ENCODE data around the gene EXOC4. TPM values are rescaled to one million over a fixed set of nuclear protein-coding genes. Genes with fewer than 3 reads are reported as not detected.

The EXOC4 gene
- total RNA-seq, 2 donors from 2014 or later = 62.0 to 146 TPM

- TF ChIP-seq CTCF (IDR thresholded peaks at IDR 0.05) (peak; percentile 48 to 74 (median 69)), POLR2A (IDR thresholded peaks at IDR 0.05) (no peak)
- WGBS, 2 donors = 36 to 43% methylated on average over 4 of the region's 4 CpGs
- Histone ChIP-seq H3K4me1 (peaks cover 20% of the 10 kb centered on the region), H3K27me3 (no peaks in the 10 kb centered on the region), H3K27ac (peak overlapping the region in 1 of 4 donors; percentile 7), H3K9me3 (no peaks in the 10 kb centered on the region), H3K36me3 (replicated peaks in 1 of 2; ENCODE audit: insufficient read depth in 1 of 2, low read depth in 2 of 2) (no peaks in the 10 kb centered on the region), H3K4me3 (no peak overlapping the region)
- ATAC-seq (peak; percentile 42), DNase-seq (peak; percentile 29 to 53 (median 42))
- intact Hi-C loops (cut with DNase I) = no loop called here
Observed at GRCh38 chr7:134016223-134016941, 763.5 kb downstream of the EXOC4 start.

DNA sequence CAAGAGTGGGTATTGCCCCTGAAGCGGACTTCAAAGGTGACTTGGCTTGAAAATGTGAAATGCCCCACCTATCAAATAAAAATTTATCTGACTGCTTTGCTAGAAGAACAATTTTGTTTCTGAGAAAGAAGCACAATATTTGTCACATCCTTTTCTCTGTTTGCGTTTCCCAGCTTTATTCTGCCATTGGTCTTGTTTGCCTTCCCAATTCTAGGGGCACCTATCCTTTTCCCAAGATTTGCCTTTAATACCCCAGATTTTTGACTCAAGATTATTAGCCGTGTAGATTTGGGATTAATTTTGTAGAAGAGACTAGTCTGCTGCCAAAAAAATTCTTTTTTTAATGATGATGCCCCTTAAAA lies 764.0 kb downstream of the EXOC4 start:
- H3K4me3 ChIP-seq = no peak overlapping the region
- ATAC-seq = no peak
- DNase-seq = no peak
- intact Hi-C loops (cut with DNase I) = no loop called here
- no peaks in the 10 kb centered on the region for H3K36me3 ChIP-seq (replicated peaks in 1 of 2; ENCODE audit: insufficient read depth in 1 of 2, low read depth in 2 of 2)
- no peak overlapping the region for H3K27ac ChIP-seq
- TF ChIP-seq CTCF (IDR thresholded peaks at IDR 0.05) = no peak
- TF ChIP-seq POLR2A (IDR thresholded peaks at IDR 0.05) = no peak
- H3K9me3 ChIP-seq = no peaks in the 10 kb centered on the region
- WGBS, 2 donors = 60 to 63% methylated on average over 3 of the region's 3 CpGs
- H3K4me1 ChIP-seq = peaks cover 26% of the 10 kb centered on the region
- no peaks in the 10 kb centered on the region for H3K27me3 ChIP-seq

DNA sequence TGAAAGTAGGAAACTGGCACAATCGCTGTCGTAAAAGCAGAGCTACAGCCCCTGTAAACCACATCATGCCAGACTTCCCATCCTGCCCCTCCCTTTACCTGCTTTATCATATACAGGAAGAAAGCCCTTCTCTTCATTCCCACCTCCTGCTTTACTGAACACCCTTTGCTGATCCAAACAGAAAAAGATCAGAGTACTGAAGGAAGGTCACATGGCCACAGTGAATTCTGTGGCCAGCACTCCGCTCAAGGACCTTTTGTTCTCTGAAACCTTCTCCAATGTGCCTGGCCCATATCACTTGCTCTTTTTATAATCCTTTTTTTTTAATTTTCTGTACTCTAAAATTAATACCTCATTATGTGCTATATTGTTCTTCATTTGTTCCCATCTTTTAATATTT lies 765.4 kb downstream of the EXOC4 start:
- no peak for TF ChIP-seq POLR2A (IDR thresholded peaks at IDR 0.05)
- TF ChIP-seq CTCF (IDR thresholded peaks at IDR 0.05) = no peak
- ATAC-seq (no peak), DNase-seq (no peak)
- Histone ChIP-seq H3K27ac (no peak overlapping the region), H3K4me3 (no peak overlapping the region), H3K9me3 (no peaks in the 10 kb centered on the region), H3K4me1 (peaks cover 28% of the 10 kb centered on the region), H3K27me3 (no peaks in the 10 kb centered on the region), H3K36me3 (replicated peaks in 1 of 2; ENCODE audit: insufficient read depth in 1 of 2, low read depth in 2 of 2) (no peaks in the 10 kb centered on the region)
- 91 to 94% methylated on average over 3 of the region's 3 CpGs for WGBS, 2 donors
- intact Hi-C loops (cut with DNase I) = no loop called here

DNA sequence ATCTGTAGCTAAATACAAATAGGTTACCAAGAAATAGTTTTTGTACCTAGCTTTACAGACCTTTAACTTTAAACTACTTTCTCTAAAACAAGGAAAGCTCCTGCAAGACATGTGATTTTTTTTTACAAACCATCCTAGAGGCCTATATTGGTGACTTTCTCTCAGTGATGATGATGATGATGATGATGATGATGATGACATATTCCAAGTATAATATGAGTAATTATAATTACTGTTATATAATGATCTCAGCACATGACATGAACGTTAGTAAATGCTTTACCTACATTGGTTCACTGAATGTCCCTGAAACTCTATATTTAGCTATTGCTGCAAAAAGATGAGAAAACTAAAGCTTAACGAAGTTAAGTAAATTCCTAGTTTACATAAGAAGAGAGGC lies 766.4 kb downstream of the EXOC4 start:
- TF ChIP-seq POLR2A (IDR thresholded peaks at IDR 0.05) (no peak), CTCF (IDR thresholded peaks at IDR 0.05) (no peak)
- DNase-seq (no peak), ATAC-seq (no peak)
- no peaks in the 10 kb centered on the region for H3K9me3 ChIP-seq
- no peak overlapping the region for H3K4me3 ChIP-seq
- intact Hi-C loops (cut with DNase I) = no loop called here
- 78 to 92% methylated on average over 2 of the region's 2 CpGs for WGBS, 2 donors
- no peaks in the 10 kb centered on the region for H3K36me3 ChIP-seq (replicated peaks in 1 of 2; ENCODE audit: insufficient read depth in 1 of 2, low read depth in 2 of 2)
- peaks cover 27% of the 10 kb centered on the region for H3K4me1 ChIP-seq
- no peak overlapping the region for H3K27ac ChIP-seq
- no peaks in the 10 kb centered on the region for H3K27me3 ChIP-seq

GRCh38 chr7:134021836-134022235 lies 769.0 kb downstream of the EXOC4 start:
- peaks cover 27% of the 10 kb centered on the region for H3K4me1 ChIP-seq
- H3K27me3 ChIP-seq = no peaks in the 10 kb centered on the region
- intact Hi-C loops (cut with DNase I) = no loop called here
- peak overlapping the region in 3 of 4 donors; percentile 54 to 67 (median 56) for H3K27ac ChIP-seq
- ATAC-seq (no peak), DNase-seq (no peak)
- no peaks in the 10 kb centered on the region for H3K36me3 ChIP-seq (replicated peaks in 1 of 2; ENCODE audit: insufficient read depth in 1 of 2, low read depth in 2 of 2)
- no peak overlapping the region for H3K4me3 ChIP-seq
- no peak for TF ChIP-seq POLR2A (IDR thresholded peaks at IDR 0.05)
- TF ChIP-seq CTCF (IDR thresholded peaks at IDR 0.05) = no peak
- no peaks in the 10 kb centered on the region for H3K9me3 ChIP-seq
- WGBS, 2 donors = 92% methylated on average over 1 of the region's 1 CpG
